K562 (cell line): Measurements from ENCODE around the gene CEBPE.

Source experiments
- CBFB ChIP-seq: sonication (generic); formaldehyde crosslinking; IDR thresholded peaks from 2 replicates; pipeline ENCODE4 v1.4.0; 2020; ENCODE audit warnings: mild to moderate bottlenecking, missing genetic modification reagents
- CEBPB ChIP-seq: fragments of 450-650 bp; IDR thresholded peaks from 2 replicates; pipeline ENCODE4 v1.6.1; 2016; ENCODE audit warnings: missing genetic modification characterization, missing compliant biosample characterization
- EZH2 ChIP-seq: IDR thresholded peaks from 2 replicates; pipeline ENCODE4 v1.6.1; 2012; ENCODE audit warnings: low read depth, mild to moderate bottlenecking, inconsistent platforms, low read length, borderline replicate concordance
- FOS ChIP-seq: IDR thresholded peaks from 3 replicates; pipeline ENCODE4 v1.6.1; 2011; ENCODE audit not compliant: insufficient read length; ENCODE audit errors: extremely low read depth
- KAT2B ChIP-seq: IDR thresholded peaks from one replicate; pipeline ENCODE4 v1.6.1; 2012; ENCODE audit warnings: low read depth, mild to moderate bottlenecking, control low read depth, inconsistent platforms, low read length, moderate library complexity
- MAZ ChIP-seq, 2 experiments: fragments of 450-650 bp in 1 of 2; sonication (generic) in 1 of 2; formaldehyde crosslinking; IDR thresholded peaks in 1 of 2; conservative IDR thresholded peaks in 1 of 2; 2 replicates each; pipeline versions ENCODE4 v1.4.0 to v1.5.0; 2020; ENCODE audit warnings: mild to moderate bottlenecking in 1 of 2, missing genetic modification reagents in 1 of 2
- NFIC ChIP-seq: fragments of 450-650 bp; IDR thresholded peaks from 2 replicates; pipeline ENCODE4 v1.6.1; 2017; ENCODE audit warnings: mild to moderate bottlenecking, inconsistent platforms
- POLR2A ChIP-seq: fragments of 450-650 bp; conservative IDR thresholded peaks from 2 replicates; pipeline ENCODE4 v1.6.1; 2016
- RAD51 ChIP-seq: fragments of 450-650 bp; IDR thresholded peaks from 2 replicates; pipeline ENCODE4 v1.7.1; 2016; ENCODE audit warnings: low read depth, mild to moderate bottlenecking, borderline replicate concordance
- YY1 ChIP-seq, 3 experiments: IDR thresholded peaks; 2 replicates each; pipeline ENCODE4 v1.6.1; 2011; ENCODE audit warnings: low read length in 2 of 3, mild to moderate bottlenecking in 2 of 3, moderate library complexity in 2 of 3, borderline replicate concordance in 1 of 3, control low read depth in 1 of 3, low read depth in 1 of 3; ENCODE audit not compliant: insufficient read depth in 3 of 3, insufficient replicate concordance in 2 of 3, control insufficient read depth in 1 of 3, insufficient read length in 1 of 3; ENCODE audit errors: extremely low read depth in 1 of 3
- ZNF174 ChIP-seq: fragments of 250-450 bp; sonication (Bioruptor Pico); IDR thresholded peaks from 2 replicates; pipeline ENCODE4 v1.4.0; 2020; ENCODE audit warnings: mild to moderate bottlenecking
- ZNF224 ChIP-seq: sonication (generic); formaldehyde crosslinking; IDR thresholded peaks from 2 replicates; pipeline ENCODE4 v1.8.0; 2022; ENCODE audit warnings: mild to moderate bottlenecking, missing genetic modification reagents
- TF ChIP-seq, protein P1 (sequence below), 2 experiments: fragments of 450-650 bp in 1 of 2; sonication (generic) in 1 of 2; formaldehyde crosslinking in 1 of 2; IDR thresholded peaks; 2 replicates each; pipeline versions ENCODE4 v1.7.1 to v1.9.0; 2016 to 2022; ENCODE audit warnings: inconsistent platforms in 1 of 2, mild to moderate bottlenecking in 1 of 2, missing genetic modification reagents in 1 of 2
- TF ChIP-seq, protein P2 (sequence below): fragments of 450-650 bp; IDR thresholded peaks from 2 replicates; pipeline ENCODE4 v1.6.1; 2016; ENCODE audit warnings: antibody characterized with exemption

GRCh38 chr14:23099212-23099861 is 19.7 kb downstream of the CEBPE start:
- TF ChIP-seq, protein P1, sequence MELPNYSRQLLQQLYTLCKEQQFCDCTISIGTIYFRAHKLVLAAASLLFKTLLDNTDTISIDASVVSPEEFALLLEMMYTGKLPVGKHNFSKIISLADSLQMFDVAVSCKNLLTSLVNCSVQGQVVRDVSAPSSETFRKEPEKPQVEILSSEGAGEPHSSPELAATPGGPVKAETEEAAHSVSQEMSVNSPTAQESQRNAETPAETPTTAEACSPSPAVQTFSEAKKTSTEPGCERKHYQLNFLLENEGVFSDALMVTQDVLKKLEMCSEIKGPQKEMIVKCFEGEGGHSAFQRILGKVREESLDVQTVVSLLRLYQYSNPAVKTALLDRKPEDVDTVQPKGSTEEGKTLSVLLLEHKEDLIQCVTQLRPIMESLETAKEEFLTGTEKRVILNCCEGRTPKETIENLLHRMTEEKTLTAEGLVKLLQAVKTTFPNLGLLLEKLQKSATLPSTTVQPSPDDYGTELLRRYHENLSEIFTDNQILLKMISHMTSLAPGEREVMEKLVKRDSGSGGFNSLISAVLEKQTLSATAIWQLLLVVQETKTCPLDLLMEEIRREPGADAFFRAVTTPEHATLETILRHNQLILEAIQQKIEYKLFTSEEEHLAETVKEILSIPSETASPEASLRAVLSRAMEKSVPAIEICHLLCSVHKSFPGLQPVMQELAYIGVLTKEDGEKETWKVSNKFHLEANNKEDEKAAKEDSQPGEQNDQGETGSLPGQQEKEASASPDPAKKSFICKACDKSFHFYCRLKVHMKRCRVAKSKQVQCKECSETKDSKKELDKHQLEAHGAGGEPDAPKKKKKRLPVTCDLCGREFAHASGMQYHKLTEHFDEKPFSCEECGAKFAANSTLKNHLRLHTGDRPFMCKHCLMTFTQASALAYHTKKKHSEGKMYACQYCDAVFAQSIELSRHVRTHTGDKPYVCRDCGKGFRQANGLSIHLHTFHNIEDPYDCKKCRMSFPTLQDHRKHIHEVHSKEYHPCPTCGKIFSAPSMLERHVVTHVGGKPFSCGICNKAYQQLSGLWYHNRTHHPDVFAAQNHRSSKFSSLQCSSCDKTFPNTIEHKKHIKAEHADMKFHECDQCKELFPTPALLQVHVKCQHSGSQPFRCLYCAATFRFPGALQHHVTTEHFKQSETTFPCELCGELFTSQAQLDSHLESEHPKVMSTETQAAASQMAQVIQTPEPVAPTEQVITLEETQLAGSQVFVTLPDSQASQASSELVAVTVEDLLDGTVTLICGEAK (IDR thresholded peaks at IDR 0.05), result no peak
- TF ChIP-seq, protein P1 (CRISPR knock-in tag; IDR thresholded peaks at IDR 0.05), result no peak
- TF ChIP-seq ZNF224 (CRISPR knock-in tag) (no peak), CBFB (CRISPR knock-in tag) (no peak), EZH2 (no peak), NFIC (no peak), YY1 (IDR thresholded peaks at IDR 0.05; ENCODE audit: borderline replicate concordance in 1 of 3, control insufficient read depth in 1 of 3, extremely low read depth in 1 of 3, insufficient read depth in 3 of 3, insufficient read length in 1 of 3, insufficient replicate concordance in 2 of 3, low read depth in 1 of 3, low read length in 2 of 3) (no peak), RAD51 (no peak), CEBPB (no peak), POLR2A (no peak), FOS (no peak), ZNF174 (CRISPR knock-in tag) (no peak), KAT2B (no peak), MAZ (CRISPR knock-in tag; conservative IDR thresholded peaks at IDR 0.05 in 1 of 2, IDR thresholded peaks at IDR 0.05 in 1 of 2) (no peak)
- TF ChIP-seq, protein P2, sequence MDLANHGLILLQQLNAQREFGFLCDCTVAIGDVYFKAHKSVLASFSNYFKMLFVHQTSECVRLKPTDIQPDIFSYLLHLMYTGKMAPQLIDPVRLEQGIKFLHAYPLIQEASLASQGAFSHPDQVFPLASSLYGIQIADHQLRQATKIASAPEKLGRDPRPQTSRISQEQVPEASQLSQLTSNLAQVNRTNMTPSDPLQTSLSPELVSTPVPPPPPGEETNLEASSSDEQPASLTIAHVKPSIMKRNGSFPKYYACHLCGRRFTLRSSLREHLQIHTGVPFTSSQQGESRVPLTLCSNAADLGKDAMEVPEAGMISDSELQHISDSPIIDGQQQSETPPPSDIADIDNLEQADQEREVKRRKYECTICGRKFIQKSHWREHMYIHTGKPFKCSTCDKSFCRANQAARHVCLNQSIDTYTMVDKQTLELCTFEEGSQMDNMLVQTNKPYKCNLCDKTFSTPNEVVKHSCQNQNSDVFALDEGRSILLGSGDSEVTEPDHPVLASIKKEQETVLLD, result no peak
